ENCODE measurements around the gene MED25. TPM values are rescaled to one million over a fixed set of nuclear protein-coding genes. Genes with fewer than 3 reads are reported as not detected.

Gene MED25
- total and polyA plus RNA-seq, 2 experiments from 2014 or later: 45.6 to 58.6 TPM

DNA sequence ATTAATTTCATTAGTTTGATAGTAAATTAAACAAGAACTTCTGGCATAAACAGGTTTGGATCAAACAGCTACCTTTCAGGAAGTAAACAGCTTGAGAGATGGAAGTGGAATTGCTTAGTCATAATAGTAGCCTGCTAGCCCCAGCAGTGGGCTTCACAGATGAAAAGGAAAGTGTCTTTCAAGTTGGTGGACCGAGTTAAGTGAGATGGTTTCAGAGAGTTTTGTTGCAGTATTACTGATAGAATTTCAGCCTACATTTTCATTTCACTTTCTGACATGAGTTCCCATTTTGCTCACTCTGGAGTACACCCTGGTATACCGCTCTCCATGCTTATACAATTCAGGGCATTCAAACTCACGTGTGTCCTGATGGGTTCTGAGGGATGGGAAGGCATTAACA, 30.8 kb downstream of the MED25 start:
- Histone ChIP-seq H4K20me1 (replicated peaks; ENCODE audit: insufficient read depth) (peaks cover 30% of the 10 kb centered on the region), H3K79me2 (replicated peaks; ENCODE audit: insufficient read depth) (peaks cover 36% of the 10 kb centered on the region), H2AFZ (no peak overlapping the region), H3K4me1 (ENCODE audit: insufficient read depth) (peaks cover 21% of the 10 kb centered on the region), H3F3A (replicated peaks; ENCODE audit: low read depth) (peaks cover 18% of the 10 kb centered on the region), H3K4me3 (no peak overlapping the region), H3K9me2 (ENCODE audit: insufficient read depth) (0 out of 2 replicates have a peak, but pooled peaks cover 3% of the 10 kb centered on the region), H3K27ac (ENCODE audit: low read depth) (no peak overlapping the region), H3K27me3 (ENCODE audit: insufficient read depth) (no peaks in the 10 kb centered on the region), H3K36me3 (ENCODE audit: insufficient read depth) (no peaks in the 10 kb centered on the region; the same call in 1 of the 2 replicates), H3K4me2 (no peak overlapping the region)
- ATAC-seq (no peak), DNase-seq (ENCODE audit: low spot score) (no peak)
- Mint-ChIP-seq H3K4me1 (peaks cover 24% of the 10 kb centered on the region), H3K36me3 (ENCODE audit: low read depth) (peaks cover 34% of the 10 kb centered on the region), H3K27me3 (ENCODE audit: insufficient read depth, low read depth, poor library complexity) (peaks cover 19% of the 10 kb centered on the region), H3K27ac (no peak overlapping the region), H3K9me3 (peaks cover 10% of the 10 kb centered on the region; the same call in 2 of the 3 replicates), H3K4me3 (peak overlapping the region; percentile 21; the same call in 1 of the 3 replicates)
- TF ChIP-seq, protein P1, sequence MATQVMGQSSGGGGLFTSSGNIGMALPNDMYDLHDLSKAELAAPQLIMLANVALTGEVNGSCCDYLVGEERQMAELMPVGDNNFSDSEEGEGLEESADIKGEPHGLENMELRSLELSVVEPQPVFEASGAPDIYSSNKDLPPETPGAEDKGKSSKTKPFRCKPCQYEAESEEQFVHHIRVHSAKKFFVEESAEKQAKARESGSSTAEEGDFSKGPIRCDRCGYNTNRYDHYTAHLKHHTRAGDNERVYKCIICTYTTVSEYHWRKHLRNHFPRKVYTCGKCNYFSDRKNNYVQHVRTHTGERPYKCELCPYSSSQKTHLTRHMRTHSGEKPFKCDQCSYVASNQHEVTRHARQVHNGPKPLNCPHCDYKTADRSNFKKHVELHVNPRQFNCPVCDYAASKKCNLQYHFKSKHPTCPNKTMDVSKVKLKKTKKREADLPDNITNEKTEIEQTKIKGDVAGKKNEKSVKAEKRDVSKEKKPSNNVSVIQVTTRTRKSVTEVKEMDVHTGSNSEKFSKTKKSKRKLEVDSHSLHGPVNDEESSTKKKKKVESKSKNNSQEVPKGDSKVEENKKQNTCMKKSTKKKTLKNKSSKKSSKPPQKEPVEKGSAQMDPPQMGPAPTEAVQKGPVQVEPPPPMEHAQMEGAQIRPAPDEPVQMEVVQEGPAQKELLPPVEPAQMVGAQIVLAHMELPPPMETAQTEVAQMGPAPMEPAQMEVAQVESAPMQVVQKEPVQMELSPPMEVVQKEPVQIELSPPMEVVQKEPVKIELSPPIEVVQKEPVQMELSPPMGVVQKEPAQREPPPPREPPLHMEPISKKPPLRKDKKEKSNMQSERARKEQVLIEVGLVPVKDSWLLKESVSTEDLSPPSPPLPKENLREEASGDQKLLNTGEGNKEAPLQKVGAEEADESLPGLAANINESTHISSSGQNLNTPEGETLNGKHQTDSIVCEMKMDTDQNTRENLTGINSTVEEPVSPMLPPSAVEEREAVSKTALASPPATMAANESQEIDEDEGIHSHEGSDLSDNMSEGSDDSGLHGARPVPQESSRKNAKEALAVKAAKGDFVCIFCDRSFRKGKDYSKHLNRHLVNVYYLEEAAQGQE (IDR thresholded peaks at IDR 0.05; ENCODE audit: unreplicated experiment): no peak
- no peak for TF ChIP-seq CREB1 (CRISPR knock-in tag; IDR thresholded peaks at IDR 0.05; ENCODE audit: low read depth)
- no peak for TF ChIP-seq ZNF331 (CRISPR knock-in tag; IDR thresholded peaks at IDR 0.05; ENCODE audit: low read depth)
- no peak for TF ChIP-seq EZH2 (IDR thresholded peaks at IDR 0.05; ENCODE audit: low read depth, unreplicated experiment)
- TF ChIP-seq ZNF114 (CRISPR knock-in tag; IDR thresholded peaks at IDR 0.05): no peak
- no peak for TF ChIP-seq POLR2AphosphoS5 (IDR thresholded peaks at IDR 0.05; ENCODE audit: low read depth)
- TF ChIP-seq, protein P2, sequence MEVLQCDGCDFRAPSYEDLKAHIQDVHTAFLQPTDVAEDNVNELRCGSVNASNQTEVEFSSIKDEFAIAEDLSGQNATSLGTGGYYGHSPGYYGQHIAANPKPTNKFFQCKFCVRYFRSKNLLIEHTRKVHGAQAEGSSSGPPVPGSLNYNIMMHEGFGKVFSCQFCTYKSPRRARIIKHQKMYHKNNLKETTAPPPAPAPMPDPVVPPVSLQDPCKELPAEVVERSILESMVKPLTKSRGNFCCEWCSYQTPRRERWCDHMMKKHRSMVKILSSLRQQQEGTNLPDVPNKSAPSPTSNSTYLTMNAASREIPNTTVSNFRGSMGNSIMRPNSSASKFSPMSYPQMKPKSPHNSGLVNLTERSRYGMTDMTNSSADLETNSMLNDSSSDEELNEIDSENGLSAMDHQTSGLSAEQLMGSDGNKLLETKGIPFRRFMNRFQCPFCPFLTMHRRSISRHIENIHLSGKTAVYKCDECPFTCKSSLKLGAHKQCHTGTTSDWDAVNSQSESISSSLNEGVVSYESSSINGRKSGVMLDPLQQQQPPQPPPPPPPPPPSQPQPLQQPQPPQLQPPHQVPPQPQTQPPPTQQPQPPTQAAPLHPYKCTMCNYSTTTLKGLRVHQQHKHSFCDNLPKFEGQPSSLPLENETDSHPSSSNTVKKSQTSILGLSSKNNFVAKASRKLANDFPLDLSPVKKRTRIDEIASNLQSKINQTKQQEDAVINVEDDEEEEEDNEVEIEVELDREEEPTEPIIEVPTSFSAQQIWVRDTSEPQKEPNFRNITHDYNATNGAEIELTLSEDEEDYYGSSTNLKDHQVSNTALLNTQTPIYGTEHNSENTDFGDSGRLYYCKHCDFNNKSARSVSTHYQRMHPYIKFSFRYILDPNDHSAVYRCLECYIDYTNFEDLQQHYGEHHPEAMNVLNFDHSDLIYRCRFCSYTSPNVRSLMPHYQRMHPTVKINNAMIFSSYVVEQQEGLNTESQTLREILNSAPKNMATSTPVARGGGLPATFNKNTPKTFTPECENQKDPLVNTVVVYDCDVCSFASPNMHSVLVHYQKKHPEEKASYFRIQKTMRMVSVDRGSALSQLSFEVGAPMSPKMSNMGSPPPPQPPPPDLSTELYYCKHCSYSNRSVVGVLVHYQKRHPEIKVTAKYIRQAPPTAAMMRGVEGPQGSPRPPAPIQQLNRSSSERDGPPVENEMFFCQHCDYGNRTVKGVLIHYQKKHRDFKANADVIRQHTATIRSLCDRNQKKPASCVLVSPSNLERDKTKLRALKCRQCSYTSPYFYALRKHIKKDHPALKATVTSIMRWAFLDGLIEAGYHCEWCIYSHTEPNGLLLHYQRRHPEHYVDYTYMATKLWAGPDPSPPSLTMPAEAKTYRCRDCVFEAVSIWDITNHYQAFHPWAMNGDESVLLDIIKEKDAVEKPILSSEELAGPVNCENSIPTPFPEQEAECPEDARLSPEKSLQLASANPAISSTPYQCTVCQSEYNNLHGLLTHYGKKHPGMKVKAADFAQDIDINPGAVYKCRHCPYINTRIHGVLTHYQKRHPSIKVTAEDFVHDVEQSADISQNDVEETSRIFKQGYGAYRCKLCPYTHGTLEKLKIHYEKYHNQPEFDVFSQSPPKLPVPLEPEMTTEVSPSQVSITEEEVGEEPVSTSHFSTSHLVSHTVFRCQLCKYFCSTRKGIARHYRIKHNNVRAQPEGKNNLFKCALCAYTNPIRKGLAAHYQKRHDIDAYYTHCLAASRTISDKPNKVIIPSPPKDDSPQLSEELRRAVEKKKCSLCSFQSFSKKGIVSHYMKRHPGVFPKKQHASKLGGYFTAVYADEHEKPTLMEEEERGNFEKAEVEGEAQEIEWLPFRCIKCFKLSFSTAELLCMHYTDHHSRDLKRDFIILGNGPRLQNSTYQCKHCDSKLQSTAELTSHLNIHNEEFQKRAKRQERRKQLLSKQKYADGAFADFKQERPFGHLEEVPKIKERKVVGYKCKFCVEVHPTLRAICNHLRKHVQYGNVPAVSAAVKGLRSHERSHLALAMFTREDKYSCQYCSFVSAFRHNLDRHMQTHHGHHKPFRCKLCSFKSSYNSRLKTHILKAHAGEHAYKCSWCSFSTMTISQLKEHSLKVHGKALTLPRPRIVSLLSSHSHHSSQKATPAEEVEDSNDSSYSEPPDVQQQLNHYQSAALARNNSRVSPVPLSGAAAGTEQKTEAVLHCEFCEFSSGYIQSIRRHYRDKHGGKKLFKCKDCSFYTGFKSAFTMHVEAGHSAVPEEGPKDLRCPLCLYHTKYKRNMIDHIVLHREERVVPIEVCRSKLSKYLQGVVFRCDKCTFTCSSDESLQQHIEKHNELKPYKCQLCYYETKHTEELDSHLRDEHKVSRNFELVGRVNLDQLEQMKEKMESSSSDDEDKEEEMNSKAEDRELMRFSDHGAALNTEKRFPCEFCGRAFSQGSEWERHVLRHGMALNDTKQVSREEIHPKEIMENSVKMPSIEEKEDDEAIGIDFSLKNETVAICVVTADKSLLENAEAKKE (CRISPR knock-in tag; IDR thresholded peaks at IDR 0.05): no peak
- no peak for TF ChIP-seq ETS1 (IDR thresholded peaks at IDR 0.05)
- TF ChIP-seq EZH2phosphoT487 (IDR thresholded peaks at IDR 0.05; ENCODE audit: unreplicated experiment): no peak
- no peak for TF ChIP-seq STAT1 (IDR thresholded peaks at IDR 0.05; ENCODE audit: unreplicated experiment)
- no peak for TF ChIP-seq NANOG (IDR thresholded peaks at IDR 0.05; ENCODE audit: borderline replicate concordance)
- no peak for TF ChIP-seq JUNB (IDR thresholded peaks at IDR 0.05; ENCODE audit: unreplicated experiment)
- TF ChIP-seq, protein P3, sequence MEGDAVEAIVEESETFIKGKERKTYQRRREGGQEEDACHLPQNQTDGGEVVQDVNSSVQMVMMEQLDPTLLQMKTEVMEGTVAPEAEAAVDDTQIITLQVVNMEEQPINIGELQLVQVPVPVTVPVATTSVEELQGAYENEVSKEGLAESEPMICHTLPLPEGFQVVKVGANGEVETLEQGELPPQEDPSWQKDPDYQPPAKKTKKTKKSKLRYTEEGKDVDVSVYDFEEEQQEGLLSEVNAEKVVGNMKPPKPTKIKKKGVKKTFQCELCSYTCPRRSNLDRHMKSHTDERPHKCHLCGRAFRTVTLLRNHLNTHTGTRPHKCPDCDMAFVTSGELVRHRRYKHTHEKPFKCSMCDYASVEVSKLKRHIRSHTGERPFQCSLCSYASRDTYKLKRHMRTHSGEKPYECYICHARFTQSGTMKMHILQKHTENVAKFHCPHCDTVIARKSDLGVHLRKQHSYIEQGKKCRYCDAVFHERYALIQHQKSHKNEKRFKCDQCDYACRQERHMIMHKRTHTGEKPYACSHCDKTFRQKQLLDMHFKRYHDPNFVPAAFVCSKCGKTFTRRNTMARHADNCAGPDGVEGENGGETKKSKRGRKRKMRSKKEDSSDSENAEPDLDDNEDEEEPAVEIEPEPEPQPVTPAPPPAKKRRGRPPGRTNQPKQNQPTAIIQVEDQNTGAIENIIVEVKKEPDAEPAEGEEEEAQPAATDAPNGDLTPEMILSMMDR (conservative IDR thresholded peaks at IDR 0.05; ENCODE audit: low read depth in 2 of 2): no peak

Measured in GM23338 (cell line).